Measurements from ENCODE around the gene RBMS3.
"Not testable (repeated sequence)": the region's sequence is repeated elsewhere in the genome, so short reads cannot be mapped to it uniquely, and the experiment has no call there.

RBMS3 gene

DNA sequence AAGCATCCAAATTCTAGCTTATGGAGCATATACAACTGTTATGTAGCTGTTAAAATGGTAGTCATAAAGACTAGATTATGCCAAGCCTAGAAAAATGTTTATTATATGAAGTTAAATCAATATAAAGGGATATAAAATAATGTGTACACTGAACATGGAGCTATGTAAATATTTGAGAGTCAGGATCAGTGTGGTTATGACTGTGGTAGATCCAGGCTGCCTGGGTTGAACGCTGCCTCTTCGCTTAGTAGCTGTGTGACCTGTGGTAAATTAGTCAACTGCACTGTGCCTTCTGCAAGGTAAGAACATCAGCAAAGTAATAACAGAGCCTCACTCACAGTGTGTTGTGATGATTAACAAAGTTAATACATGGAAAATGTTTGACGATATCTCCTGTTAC is 212.2 kb downstream of the RBMS3 start:
- no peak for DNase-seq

DNA sequence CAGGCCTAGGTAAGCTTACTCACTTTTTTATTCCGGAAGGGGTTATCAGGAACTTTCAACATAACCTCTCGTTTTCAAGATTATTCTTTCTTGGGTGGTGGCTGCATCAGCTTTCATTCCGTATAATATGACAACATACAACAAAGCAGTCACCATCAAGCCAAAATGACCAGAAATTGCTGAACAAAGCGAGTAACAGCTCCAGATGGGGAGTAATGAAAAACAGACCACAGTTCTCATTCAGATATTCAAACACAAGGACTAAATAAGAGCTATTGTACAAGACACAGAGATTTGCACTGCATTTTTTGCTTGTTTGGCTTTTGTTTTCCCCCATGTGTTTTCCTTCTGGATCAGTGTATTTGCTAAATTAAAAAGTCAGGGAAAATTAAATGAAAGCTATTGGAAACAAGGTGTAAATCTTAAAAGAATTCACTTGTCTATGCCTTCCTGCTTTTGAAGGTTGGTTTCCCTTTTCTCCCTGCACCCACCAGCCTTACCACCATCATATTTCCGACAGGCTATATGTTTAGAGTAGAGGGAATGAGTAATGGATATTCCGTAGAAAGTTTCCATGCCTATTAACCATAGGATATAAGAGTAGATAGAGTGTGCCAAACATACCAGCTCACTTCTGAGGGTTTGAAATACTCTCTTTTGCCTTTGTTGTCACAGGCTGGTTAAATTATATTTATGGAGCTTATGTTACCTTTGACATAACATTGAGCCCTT is 213.6 kb downstream of the RBMS3 start:
- DNase-seq = no peak

DNA sequence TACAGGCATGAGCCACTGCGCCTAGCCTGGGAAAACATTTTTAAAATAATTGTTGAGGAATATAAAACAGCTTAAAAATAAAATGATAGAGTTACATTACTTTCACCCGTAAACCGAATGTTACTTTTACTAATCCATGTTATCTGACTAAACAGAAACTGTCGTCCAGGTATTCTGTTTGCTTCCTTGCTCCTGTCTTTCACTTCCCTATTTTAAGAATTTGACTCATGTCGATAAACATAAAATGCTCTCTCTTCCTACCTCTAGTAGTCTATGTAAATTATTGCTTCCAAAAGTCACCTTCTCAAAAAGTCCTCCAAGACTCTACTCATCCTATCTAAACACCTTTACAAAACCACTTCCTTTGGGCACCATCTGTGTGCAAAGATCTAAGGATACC is 216.4 kb downstream of the RBMS3 start:
- no peak for DNase-seq

DNA sequence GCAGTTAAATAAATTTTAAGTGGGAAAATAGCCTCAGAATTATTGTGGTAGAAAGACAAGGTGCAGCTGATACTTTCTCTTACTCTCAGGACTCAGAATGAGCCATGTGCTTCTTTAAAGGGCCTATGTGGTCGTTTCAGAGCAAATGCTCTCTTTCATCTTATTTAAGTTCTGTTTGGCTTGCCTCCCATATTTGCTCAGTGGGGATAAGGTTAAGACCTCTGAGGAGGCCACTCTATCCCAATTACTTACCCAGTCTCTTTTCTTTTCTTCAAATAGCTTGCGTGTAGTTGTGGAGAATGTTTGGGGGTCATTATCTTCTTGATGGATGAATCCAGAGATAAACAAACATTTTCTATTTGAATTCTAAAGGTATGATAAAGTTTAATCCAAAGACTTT is 221.9 kb downstream of the RBMS3 start:
- DNase-seq = no peak

DNA sequence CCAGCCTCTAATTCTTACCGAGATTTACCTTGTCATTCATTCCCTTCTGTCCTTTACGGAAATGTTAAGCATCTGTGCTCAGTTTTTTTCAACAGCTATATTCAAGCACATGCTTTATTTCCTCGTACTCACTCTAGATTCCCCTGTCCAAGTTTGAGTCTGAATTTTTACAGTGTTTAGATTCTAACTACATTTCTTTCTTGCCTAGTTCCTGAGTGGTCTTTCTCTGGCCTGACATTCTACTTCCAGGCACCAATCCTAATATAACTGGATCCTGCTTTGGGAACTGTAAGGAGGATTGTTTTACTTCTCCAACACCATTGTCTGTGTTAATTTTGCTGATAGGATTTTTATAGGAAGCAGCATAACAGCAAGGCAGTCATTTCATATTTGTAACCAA is 222.4 kb downstream of the RBMS3 start:
- no peak for DNase-seq

DNA sequence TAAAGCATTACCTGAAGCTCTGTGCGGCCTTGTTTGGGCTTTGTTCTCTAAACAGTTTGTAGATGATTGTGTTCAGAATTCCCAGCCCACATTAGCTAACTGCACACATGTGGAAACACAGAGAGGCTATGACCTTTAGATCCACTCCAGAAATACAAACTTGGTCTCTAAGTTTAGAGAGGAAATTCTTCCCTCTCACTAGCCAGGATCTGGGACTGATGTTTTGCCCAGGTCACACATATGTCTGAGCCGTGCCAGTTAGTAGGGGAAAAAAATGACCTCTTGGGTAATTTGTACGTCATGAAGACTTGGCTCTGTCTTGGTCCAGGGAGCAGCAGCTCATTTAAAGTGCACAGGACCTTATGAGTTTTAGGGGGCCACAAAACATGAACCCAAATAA is 223.1 kb downstream of the RBMS3 start:
- no peak for DNase-seq

DNA sequence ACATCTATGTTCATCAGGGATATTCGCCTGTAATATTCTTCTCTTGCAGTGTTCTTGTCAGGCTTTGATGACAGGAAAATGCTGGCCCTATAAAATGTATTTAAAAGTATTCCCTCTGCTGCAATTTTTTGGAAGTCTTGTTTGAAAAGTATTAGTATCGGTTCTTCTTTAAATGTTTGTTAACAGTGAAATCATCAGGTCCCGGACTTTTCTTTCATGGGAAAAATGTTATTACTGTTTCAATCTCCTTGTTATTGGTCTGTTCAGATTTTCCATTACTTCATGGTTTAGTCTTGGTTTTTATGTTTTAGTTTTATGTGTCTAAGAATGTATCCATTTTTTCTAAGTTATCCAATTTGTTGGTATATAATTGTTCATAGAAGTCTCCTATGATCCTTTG is 225.6 kb downstream of the RBMS3 start:
- DNase-seq = no peak

DNA sequence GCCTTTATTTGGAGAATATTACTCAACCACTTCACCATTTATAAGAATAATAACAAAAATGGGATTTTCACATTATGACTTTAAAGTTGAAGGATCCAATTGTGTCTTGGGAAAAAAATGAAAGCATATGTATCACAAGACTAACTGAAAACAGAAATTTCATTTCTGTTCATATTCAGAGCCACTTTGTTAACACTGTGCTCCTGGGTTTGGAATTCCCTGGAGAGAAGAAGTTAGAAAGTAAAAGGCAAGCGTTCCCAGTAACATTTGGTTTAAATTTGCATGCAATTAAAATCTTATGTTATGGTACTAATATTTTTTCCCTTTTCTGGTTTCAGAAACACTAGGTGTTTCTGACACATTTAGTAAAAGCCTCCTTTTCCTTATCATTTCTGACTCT is 230.8 kb downstream of the RBMS3 start:
- DNase-seq = no peak

DNA sequence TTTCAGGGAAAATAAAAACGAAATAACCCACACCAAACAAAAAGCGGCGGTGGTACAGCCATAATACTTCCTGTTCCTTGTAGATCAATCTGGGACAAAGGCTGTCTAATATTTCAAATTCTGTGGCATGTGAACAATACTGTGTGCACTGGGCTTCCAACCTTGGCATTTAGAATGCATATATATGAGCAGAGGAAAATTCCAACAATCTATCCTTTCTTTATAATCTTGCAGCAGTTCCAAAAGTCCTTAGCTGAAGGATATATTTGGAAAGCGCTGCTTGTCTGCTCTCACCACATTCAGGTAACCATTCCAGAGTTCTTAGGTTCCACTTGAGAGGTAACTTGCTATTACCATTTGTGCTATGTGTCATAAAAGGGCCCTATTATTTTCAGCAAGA is 231.8 kb downstream of the RBMS3 start:
- DNase-seq = no peak

DNA sequence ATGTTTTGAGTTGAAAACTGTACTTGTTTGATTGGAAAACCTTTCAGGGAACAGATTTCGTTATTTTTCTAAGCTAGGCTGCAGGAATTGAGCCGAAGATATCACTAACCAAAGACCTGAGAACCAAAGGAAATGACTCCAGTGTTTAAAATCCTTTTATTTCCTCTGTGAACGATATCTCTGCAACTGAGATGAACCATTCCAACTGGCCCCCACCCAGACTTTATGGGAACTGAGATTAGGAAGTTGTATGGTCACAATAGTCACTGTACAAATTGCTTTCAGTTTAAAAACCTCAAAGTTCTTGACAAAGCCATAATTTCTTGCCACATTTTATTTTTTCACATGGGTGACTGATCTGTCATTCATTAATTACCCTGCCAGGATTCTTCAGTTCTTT is 232.4 kb downstream of the RBMS3 start:
- DNase-seq = peak; percentile 4 to 5

DNA sequence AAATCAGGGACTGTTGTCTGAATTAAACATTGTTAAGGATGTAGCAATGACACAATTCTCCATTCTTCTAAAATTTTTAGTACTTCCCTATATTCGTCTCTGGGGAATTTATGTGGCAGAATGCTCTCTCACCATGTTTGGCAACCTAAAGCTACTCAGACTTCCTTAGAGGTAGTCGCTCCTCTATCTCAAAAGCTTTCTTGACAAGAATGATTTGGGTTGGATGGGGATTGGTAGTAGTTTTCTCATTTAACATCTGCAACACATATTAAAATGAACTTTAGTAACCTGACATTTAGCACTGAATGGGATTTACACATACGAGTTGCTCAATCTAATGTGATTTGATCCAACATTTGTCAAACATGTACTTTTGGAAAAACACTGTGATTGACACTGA is 233.3 kb downstream of the RBMS3 start:
- DNase-seq = peak; percentile 3 to 8

DNA sequence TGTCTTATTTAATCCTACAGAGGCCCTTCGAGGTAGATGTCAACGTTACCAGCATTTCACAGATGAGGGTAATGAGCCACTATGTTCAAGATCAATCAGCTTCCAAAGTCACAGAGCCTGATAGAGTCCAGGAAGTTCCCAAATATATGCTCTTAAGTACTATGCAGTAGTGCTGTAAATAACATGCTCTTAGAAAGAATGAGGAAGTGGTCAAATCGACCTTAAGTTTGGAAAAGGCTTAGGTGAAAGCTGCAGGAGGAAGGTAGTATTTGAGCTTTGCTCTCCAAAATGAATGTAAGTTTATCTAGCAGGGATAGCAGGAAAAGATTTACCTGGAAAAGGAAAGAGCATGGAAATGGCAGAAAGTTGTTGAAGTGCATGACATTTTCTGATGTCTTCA is 234.0 kb downstream of the RBMS3 start:
- DNase-seq = no peak

DNA sequence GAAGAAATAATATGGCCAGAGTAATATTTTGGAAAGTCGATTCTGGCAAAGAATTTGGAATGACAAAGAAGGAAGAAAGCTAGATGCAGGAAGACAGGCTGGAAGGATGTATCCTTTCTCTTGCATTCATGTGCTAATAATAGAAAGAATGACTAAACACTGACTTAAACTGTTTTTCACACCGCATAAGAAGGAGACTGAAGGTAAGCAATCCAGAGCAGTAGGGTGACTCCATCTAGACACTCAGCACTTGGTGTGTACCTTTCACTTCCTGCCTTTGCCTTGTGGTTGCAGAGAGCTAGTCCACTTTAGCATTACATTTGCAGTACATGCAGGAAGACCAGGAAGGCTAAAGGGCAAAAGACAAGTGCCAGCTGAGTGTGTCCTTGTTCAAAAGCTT is 234.6 kb downstream of the RBMS3 start:
- DNase-seq = no peak

DNA sequence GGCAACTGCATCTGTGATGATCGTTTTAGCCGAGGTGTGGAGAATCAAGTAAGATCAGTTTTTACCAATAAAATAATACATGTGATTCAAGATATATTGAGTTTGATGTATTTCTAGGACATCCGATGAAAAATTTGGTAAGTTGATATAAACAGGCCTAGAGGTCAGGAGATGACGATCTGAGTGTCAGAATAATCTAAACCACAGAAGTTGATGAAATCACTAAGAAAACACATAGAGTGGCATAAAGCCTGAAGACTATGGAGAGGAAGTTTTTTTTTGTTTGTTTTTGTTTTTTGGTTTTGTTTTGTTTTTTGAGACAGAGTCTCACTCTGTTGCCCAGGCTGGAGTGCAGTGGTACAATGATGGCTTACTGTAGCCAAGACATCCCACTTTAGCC is 235.3 kb downstream of the RBMS3 start:
- DNase-seq = no peak

DNA sequence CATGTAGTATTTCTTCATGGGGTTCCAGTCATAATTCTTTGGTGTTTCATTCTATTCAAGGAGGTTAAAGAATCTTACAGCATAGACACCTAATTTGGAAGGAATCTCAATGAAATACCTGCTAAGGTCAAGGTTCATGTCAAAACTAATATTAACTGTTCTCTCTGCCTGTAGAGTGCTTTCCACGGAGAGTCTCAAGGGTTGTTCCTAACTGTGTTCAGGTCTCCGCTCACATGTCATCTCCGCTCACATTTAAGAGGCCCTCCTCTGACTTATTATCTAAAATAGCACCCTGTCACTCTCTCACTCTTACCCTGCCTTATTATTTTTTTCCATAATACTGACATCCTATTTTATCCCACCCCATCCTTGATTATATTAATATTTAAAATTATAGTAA is 239.9 kb downstream of the RBMS3 start:
- DNase-seq = no peak

DNA sequence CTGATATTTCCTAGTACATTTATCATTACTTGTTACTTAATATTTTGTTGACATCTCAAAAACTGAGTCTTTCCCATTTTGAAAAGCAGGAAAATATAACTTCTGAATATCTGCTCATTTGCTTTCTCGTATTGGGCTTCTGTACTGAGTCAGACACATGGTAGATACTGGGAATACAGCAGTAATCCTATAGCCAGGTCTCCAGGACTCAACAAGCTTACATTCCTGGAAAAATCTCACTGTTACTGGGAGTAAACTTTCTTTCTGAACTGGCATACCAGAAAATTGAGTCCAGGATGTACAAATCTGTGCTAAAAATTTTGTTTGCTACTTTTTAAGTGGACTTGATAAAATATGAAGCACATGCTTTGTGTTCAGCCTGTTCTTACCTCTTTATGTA is 240.4 kb downstream of the RBMS3 start:
- DNase-seq = no peak

DNA sequence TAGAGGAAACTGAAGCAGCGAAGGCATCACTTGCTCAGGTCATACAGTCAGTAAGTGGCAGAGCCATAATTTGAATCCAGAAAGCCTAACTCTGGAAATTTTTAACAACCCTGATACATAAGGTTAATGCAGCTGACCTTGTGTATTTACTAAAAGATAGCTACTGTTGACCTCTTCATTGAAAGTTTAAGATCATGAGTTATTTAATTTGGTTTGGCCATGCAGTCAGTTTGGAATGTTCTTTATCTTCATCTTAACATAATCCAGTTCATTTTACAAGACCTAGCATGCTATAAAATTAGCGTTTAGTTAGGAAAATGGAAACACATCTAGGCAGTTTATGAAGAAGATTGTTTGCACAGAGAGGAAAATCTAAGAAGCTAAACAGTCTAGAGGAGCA is 240.9 kb downstream of the RBMS3 start:
- DNase-seq = no peak

DNA sequence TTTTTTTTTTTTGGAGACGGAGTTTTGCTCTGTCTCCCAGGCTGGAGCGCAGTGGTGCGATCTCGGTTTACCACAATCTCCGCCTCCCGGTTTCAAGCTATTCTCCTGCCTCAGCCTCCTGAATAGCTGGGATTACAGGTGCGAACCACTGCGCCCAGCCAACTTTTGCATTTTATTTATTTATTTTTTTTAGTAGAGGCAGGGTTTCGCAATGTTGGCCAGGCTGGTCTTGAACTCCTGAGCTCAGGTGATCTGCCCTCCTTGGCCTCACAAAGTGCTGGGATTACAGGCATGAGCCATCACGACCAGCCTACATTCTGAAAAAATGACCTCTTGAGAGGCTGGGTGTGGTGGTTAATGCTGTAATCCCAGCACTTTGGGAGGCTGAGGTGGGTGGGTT is 243.6 kb downstream of the RBMS3 start:
- DNase-seq = not testable (repeated sequence)

DNA sequence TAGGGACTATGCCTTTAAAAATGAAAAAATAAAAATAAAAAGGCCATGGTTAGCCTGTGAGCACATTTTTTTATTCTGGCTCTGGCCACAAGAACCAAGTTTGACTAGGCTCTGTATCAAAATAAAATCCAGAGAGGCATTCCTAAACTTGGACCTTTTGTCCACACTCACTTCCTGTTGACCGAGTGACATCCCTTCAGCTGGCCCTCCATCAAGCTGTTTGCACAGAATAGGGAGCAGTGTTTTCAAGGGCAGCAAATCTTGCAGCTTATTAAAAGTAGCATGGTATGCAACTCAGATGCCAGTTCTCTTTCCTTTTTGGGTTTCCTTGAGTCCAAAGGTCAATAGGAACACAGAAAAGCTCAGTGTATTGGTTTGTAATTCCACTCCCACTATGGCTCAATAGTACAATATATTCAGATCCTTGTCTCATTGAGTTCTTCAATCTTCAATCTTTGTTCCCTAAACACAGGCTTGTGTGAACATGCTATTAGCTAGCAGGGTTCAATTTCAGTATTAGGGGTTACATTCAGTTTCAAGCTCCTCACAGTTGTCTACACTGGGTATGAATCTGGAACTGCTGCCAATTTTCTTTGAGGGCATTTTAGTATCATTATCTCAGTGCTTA is 244.5 kb downstream of the RBMS3 start:
- DNase-seq = no peak

DNA sequence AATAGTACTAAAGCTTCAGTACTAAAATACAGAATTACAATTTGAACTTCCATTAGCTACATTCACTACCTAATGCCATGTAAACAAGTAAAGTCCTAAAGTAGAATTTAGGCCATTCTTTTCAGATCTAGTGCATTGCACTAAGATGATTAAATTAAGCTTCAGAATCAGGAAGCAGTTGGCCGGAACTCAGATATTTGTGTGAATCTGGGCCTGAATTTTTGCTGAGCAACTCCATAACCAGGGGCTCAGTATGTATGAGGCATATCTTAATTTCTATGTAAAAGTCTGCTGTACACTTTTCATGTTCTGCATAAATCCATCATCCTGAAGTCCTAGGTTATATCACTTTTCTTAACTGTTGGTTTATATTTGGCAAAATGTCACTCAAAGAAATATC is 246.4 kb downstream of the RBMS3 start:
- no peak for DNase-seq

DNA sequence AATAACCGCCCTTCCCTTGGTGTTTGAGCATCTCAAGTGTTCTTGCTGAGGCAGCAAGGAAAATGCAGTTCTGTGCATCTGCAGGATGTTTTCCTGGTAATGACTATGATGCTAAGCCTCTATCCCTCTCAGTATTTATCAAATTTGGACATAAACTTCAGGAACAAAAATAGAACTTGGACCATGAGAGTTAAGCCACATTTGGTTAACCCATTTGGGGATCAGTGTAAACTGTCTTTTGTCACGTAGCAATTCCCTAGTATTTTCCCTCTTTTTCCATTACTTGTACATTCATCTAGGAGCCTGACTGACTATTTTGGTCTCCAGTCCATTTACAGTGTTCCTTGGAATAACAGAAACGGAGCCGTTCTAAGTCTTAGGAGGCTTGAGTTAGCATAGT is 250.8 kb downstream of the RBMS3 start:
- DNase-seq = no peak

DNA sequence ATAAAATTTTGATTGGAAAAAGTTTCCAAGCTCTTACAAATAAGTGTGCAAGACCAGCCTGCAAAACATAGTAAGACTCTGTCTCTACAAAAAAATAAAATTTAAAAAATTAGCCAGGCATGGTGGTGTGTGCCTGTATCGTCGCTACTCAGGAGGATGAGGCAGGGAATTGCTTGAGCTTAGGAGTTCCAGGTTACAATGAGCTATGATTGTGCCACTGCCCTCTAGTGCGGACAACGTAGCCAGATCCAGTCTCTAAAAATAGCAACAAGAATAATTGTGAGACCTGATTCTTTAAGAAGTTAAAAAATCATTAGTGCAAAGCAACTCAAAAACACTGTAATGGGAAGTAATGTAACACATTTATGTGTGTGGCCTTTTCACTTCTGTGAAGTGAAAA is 251.6 kb downstream of the RBMS3 start:
- DNase-seq = no peak

DNA sequence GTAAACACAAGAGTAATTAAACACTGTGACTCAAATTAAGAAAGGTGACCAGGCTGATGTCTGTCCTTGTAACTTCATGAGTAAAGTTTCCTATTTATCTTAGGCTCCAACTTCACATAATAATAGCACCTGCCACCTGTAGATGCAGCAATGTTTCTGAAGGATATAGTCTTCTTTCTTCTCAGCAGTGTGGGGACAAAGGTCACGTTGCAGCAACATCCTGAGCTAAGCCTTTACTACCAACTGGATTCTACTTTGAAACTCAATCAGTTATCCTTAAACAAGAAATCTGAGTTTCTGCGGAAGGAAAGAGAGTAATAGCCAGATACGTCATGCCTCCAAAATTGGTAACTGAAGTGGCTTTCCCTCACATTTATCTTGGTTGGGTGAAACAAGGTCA is 253.1 kb downstream of the RBMS3 start:
- no peak for DNase-seq

DNA sequence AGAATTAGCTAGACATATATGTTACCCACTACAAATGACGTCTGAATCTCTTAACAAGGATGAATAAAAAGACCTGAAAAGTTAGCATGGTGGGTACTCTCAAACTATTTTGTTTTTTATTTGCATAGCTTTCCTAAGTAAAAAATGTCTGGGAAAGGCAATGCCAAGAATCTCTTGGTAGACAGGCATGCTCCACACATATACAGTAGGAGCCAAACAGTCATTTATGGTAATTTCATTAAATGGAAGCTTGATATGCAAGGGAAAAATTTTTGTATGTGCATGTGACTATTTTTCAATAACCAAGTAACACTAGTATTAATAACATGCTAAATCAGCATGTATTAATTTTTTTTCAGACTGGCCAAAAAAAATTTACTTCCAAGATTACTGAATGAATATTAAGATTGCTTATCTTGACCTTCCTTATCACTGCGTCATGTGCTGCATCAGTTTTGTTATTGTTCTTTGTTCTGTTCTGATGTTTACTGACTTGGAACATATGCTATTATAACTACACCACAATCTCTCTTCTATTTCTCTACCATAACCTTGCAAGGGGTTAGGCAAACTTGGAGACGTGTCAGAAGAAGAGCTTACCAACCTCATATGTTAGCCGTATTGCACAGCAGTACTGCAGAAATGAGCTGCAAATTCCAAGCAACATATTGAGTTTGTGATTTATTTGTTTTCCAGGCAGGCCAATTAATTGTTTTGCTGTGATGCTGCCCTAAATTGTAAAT is 255.3 kb downstream of the RBMS3 start:
- DNase-seq = no peak
